ENCODE data around the gene BDP1. TPM values are rescaled to one million over a fixed set of nuclear protein-coding genes. Genes with fewer than 3 reads are reported as not detected.

BDP1 gene
- total and polyA plus RNA-seq, 12 donors = 6.1 to 37.2 (median 17.8) TPM

GRCh38 chr5:71591100-71591499, 135.6 kb downstream of the BDP1 start:
- no peaks in the 10 kb centered on the region for H3K27me3 ChIP-seq
- no peaks in the 10 kb centered on the region for H3K9me3 ChIP-seq (replicated peaks in 1 of 3)
- TF ChIP-seq POLR2A (IDR thresholded peaks at IDR 0.05) (no peak), CTCF (IDR thresholded peaks at IDR 0.05) (no peak)
- H3K27ac ChIP-seq = no peak overlapping the region
- peaks cover 0 to 6% of the 10 kb centered on the region in 2 donors for H3K36me3 ChIP-seq (replicated peaks in 1 of 2)
- intact Hi-C loops (cut with DNase I) = no loop called here
- H3K4me3 ChIP-seq = no peak overlapping the region
- no peak for DNase-seq
- H3K4me1 ChIP-seq (replicated peaks in 1 of 2) = peaks cover 0 to 25% of the 10 kb centered on the region in 2 donors

- DNase-seq = no peak
- Histone ChIP-seq H3K27me3 (no peaks in the 10 kb centered on the region), H3K36me3 (replicated peaks in 1 of 2) (peaks cover 0 to 31% of the 10 kb centered on the region in 2 donors), H3K9me3 (replicated peaks in 1 of 3) (no peaks in the 10 kb centered on the region), H3K27ac (no peak overlapping the region), H3K4me3 (no peak overlapping the region), H3K4me1 (replicated peaks in 1 of 2) (peaks cover 8 to 11% of the 10 kb centered on the region in 2 donors)
- TF ChIP-seq POLR2A (IDR thresholded peaks at IDR 0.05) = no peak
- no peak for TF ChIP-seq CTCF (IDR thresholded peaks at IDR 0.05)
- WGBS, 4 donors = 87 to 92% (median 89%) methylated on average over 4 of the region's 4 CpGs
- intact Hi-C loops (cut with DNase I) = no loop called here
Measured at GRCh38 chr5:71596169-71596568, 140.7 kb downstream of the BDP1 start.

GRCh38 chr5:71597001-71597400, 141.6 kb downstream of the BDP1 start:
- 98 to 100% (median 100%) methylated on average over 1 of the region's 1 CpG for WGBS, 4 donors
- peaks cover 0 to 31% of the 10 kb centered on the region in 2 donors for H3K36me3 ChIP-seq (replicated peaks in 1 of 2)
- no peak overlapping the region for H3K27ac ChIP-seq
- no peak for DNase-seq
- intact Hi-C loops (cut with DNase I) = no loop called here
- H3K27me3 ChIP-seq = no peaks in the 10 kb centered on the region
- TF ChIP-seq POLR2A (IDR thresholded peaks at IDR 0.05) = no peak
- no peak for TF ChIP-seq CTCF (IDR thresholded peaks at IDR 0.05)
- H3K4me3 ChIP-seq = no peak overlapping the region
- peaks cover 14 to 16% of the 10 kb centered on the region in 2 donors for H3K4me1 ChIP-seq (replicated peaks in 1 of 2)
- H3K9me3 ChIP-seq (replicated peaks in 1 of 3) = no peaks in the 10 kb centered on the region

- TF ChIP-seq POLR2A (IDR thresholded peaks at IDR 0.05) (no peak), CTCF (IDR thresholded peaks at IDR 0.05) (no peak)
- 83 to 89% (median 87%) methylated on average over 1 of the region's 1 CpG for WGBS, 4 donors
- intact Hi-C loops (cut with DNase I) = no loop called here
- Histone ChIP-seq H3K36me3 (replicated peaks in 1 of 2) (peaks cover 0 to 33% of the 10 kb centered on the region in 2 donors), H3K4me1 (replicated peaks in 1 of 2) (peaks cover 14 to 19% of the 10 kb centered on the region in 2 donors), H3K4me3 (no peak overlapping the region), H3K9me3 (replicated peaks in 1 of 3) (no peaks in the 10 kb centered on the region), H3K27ac (peak overlapping the region; percentile 15 to 87 (median 75)), H3K27me3 (no peaks in the 10 kb centered on the region)
- DNase-seq = no peak
Measured at GRCh38 chr5:71600783-71601182, 145.3 kb downstream of the BDP1 start.

All from adrenal gland (tissue), 12 donors.